ENCODE measurements around the gene ARSB. TPM values are rescaled to one million over a fixed set of nuclear protein-coding genes. Genes with fewer than 3 reads are reported as not detected.

Gene ARSB
- total RNA-seq, 2 donors from 2014 or later, result 28.1 TPM

GRCh38 chr5:78756858-78757257, 228.3 kb downstream of the ARSB start:
- Mint-ChIP-seq H3K27ac (no peak overlapping the region), H3K27me3 (ENCODE audit: insufficient read depth) (no peaks in the 10 kb centered on the region), H3K4me3 (no peak overlapping the region), H3K9me3 (no peaks in the 10 kb centered on the region), H3K4me1 (peaks cover 18% of the 10 kb centered on the region), H3K36me3 (ENCODE audit: low read depth) (no peaks in the 10 kb centered on the region)
- Histone ChIP-seq H3K27me3 (ENCODE audit: control insufficient read depth, insufficient read depth, low read length, poor library complexity, severe bottlenecking) (no peaks in the 10 kb centered on the region), H3K27ac (ENCODE audit: low read depth, low read length) (no peak overlapping the region), H3K9me3 (ENCODE audit: control insufficient read depth, low read length) (no peaks in the 10 kb centered on the region), H3K4me3 (ENCODE audit: low read length) (no peak overlapping the region), H3K36me3 (ENCODE audit: control insufficient read depth, insufficient read depth, low read length) (no peaks in the 10 kb centered on the region), H3K4me1 (ENCODE audit: control insufficient read depth, insufficient read depth, low read length) (no peaks in the 10 kb centered on the region), H3K9ac (ENCODE audit: extremely low read depth, low read length, poor library complexity, severe bottlenecking) (no peak overlapping the region)
- 92 to 100% methylated on average over 3 of the region's 3 CpGs for WGBS, 2 experiments (ENCODE audit: insufficient coverage in 1 of 2, insufficient read length in 1 of 2)
- TF ChIP-seq, protein P1, sequence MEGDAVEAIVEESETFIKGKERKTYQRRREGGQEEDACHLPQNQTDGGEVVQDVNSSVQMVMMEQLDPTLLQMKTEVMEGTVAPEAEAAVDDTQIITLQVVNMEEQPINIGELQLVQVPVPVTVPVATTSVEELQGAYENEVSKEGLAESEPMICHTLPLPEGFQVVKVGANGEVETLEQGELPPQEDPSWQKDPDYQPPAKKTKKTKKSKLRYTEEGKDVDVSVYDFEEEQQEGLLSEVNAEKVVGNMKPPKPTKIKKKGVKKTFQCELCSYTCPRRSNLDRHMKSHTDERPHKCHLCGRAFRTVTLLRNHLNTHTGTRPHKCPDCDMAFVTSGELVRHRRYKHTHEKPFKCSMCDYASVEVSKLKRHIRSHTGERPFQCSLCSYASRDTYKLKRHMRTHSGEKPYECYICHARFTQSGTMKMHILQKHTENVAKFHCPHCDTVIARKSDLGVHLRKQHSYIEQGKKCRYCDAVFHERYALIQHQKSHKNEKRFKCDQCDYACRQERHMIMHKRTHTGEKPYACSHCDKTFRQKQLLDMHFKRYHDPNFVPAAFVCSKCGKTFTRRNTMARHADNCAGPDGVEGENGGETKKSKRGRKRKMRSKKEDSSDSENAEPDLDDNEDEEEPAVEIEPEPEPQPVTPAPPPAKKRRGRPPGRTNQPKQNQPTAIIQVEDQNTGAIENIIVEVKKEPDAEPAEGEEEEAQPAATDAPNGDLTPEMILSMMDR (conservative IDR thresholded peaks at IDR 0.05), result no peak
- no peak for DNase-seq

DNA sequence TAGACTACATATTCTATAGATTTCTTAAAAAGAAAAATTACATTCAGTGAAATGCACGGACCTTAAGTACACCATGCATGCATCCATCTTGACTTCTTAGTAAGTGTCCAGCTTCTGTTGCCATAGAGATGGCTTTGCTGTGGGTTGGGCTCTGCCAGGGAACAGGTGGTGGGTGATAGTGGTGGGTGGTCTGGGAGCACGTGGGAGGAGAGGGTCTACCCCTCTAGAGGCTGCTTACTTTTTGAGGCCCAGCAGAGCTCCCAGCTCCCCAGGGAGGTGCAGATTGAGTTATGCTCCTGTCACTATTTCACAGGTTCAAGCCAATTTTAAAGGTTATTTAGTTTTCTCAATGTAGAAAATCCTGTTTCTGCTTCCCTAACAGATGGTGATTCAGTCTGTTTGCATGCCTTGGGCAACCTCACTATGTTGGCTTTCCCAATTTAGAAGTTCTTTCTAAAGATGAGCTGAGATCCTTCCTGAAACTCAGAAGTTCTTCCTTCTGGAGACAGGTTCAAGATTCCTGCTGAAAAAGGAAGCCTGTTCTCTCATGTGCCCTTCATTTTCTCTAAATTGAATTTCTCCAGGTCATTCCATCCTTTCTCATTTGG, 229.2 kb downstream of the ARSB start:
- H3K4me3 ChIP-seq (ENCODE audit: low read length), result no peak overlapping the region
- no peaks in the 10 kb centered on the region for H3K9me3 ChIP-seq (ENCODE audit: control insufficient read depth, low read length)
- H3K4me1 ChIP-seq (ENCODE audit: control insufficient read depth, insufficient read depth, low read length), result no peaks in the 10 kb centered on the region
- TF ChIP-seq, protein P1 (conservative IDR thresholded peaks at IDR 0.05), result no peak
- H3K27me3 ChIP-seq (ENCODE audit: control insufficient read depth, insufficient read depth, low read length, poor library complexity, severe bottlenecking), result no peaks in the 10 kb centered on the region
- no peak overlapping the region for H3K4me3 Mint-ChIP-seq
- H3K27ac Mint-ChIP-seq, result no peak overlapping the region
- H3K9me3 Mint-ChIP-seq, result no peaks in the 10 kb centered on the region
- H3K36me3 Mint-ChIP-seq (ENCODE audit: low read depth), result no peaks in the 10 kb centered on the region
- H3K9ac ChIP-seq (ENCODE audit: extremely low read depth, low read length, poor library complexity, severe bottlenecking), result no peak overlapping the region
- H3K27ac ChIP-seq (ENCODE audit: low read depth, low read length), result no peak overlapping the region
- H3K36me3 ChIP-seq (ENCODE audit: control insufficient read depth, insufficient read depth, low read length), result no peaks in the 10 kb centered on the region
- H3K4me1 Mint-ChIP-seq, result peaks cover 18% of the 10 kb centered on the region
- 83% methylated on average over 2 of the region's 2 CpGs; no CpG with 5 or more reads in 1 of the 2 experiments for WGBS, 2 experiments (ENCODE audit: insufficient coverage in 1 of 2, insufficient read length in 1 of 2)
- no peaks in the 10 kb centered on the region for H3K27me3 Mint-ChIP-seq (ENCODE audit: insufficient read depth)
- DNase-seq, result no peak

GRCh38 chr5:78754655-78755054, 230.5 kb downstream of the ARSB start:
- no peak for DNase-seq
- peaks cover 18% of the 10 kb centered on the region for H3K4me1 Mint-ChIP-seq
- Histone ChIP-seq H3K36me3 (ENCODE audit: control insufficient read depth, insufficient read depth, low read length) (no peaks in the 10 kb centered on the region), H3K9ac (ENCODE audit: extremely low read depth, low read length, poor library complexity, severe bottlenecking) (no peak overlapping the region), H3K4me3 (ENCODE audit: low read length) (no peak overlapping the region), H3K27ac (ENCODE audit: low read depth, low read length) (no peak overlapping the region), H3K27me3 (ENCODE audit: control insufficient read depth, insufficient read depth, low read length, poor library complexity, severe bottlenecking) (no peaks in the 10 kb centered on the region), H3K4me1 (ENCODE audit: control insufficient read depth, insufficient read depth, low read length) (no peaks in the 10 kb centered on the region), H3K9me3 (ENCODE audit: control insufficient read depth, low read length) (no peaks in the 10 kb centered on the region)
- H3K4me3 Mint-ChIP-seq, result no peak overlapping the region
- TF ChIP-seq, protein P1 (conservative IDR thresholded peaks at IDR 0.05), result no peak
- no peaks in the 10 kb centered on the region for H3K27me3 Mint-ChIP-seq (ENCODE audit: insufficient read depth)
- no peaks in the 10 kb centered on the region for H3K36me3 Mint-ChIP-seq (ENCODE audit: low read depth)
- 45% methylated on average over 2 of the region's 2 CpGs; no CpG with 5 or more reads in 1 of the 2 experiments for WGBS, 2 experiments (ENCODE audit: insufficient coverage in 1 of 2, insufficient read length in 1 of 2)
- H3K27ac Mint-ChIP-seq, result no peak overlapping the region
- H3K9me3 Mint-ChIP-seq, result no peaks in the 10 kb centered on the region

Data from endodermal cell (in vitro differentiated cells).